ENCODE measurements around the gene EIF3B.

EIF3B gene

DNA sequence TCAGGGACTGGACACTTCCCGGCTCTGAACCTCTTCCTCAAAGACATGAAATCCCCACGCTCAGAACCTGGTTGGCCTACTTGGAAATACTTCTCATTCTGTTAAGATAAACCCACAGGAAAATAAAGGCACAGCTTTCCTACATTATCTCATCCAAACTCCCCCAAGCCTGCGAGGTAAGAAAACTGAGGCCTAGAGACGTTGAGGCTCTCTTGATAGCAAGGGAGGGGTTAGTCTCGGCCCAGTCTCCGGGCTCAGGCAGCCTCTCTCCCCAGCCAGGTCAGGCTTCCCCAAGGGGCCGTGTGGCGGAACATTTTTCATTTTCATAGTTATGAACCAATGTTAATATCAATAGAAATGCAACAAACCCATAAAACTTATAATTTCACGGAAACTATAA lies 4.6 kb upstream of the EIF3B start:
- H3K9ac ChIP-seq (ENCODE audit: low read length in 2 of 2) = no peak overlapping the region
- H3K9me3 ChIP-seq (ENCODE audit: control insufficient read depth in 2 of 2, low read length in 2 of 2) = no peaks in the 10 kb centered on the region
- no peak overlapping the region for H3K4me3 ChIP-seq (ENCODE audit: low read length in 2 of 2)
- H3K36me3 ChIP-seq (ENCODE audit: control insufficient read depth in 2 of 2, insufficient read depth in 2 of 2, low read length in 2 of 2) = no peaks in the 10 kb centered on the region
- no peaks in the 10 kb centered on the region for H3K27me3 ChIP-seq (ENCODE audit: control insufficient read depth in 1 of 2, insufficient read depth in 2 of 2, low read length in 2 of 2)
- H3K27ac ChIP-seq (ENCODE audit: low read length) = no peak overlapping the region
- peaks cover 5% of the 10 kb centered on the region for H3K4me1 ChIP-seq (ENCODE audit: control insufficient read depth, insufficient read depth, low read length)

DNA sequence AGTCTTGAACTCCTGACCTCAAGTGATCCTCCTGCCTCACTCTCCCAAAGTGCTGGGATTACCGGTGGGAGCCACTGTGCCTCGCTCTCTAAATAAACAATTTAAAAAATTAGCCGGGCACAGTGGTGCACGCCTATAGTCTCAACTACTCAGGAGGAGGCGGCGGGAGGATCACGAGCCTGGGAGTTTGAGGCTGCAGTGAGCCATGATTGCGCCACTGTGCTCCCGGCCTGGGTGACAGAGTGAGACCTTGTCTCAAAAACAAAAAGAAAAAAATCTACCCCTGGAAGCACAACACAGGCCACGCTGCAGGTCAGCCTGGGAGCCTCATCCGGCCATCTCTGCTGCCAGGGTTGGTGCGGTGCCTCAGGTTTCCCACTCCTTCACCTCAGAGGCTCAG lies 3.8 kb upstream of the EIF3B start:
- Histone ChIP-seq H3K9me3 (ENCODE audit: control insufficient read depth in 2 of 2, low read length in 2 of 2) (no peaks in the 10 kb centered on the region), H3K27ac (ENCODE audit: low read length) (no peak overlapping the region), H3K9ac (ENCODE audit: low read length in 2 of 2) (no peak overlapping the region), H3K36me3 (ENCODE audit: control insufficient read depth in 2 of 2, insufficient read depth in 2 of 2, low read length in 2 of 2) (no peaks in the 10 kb centered on the region), H3K4me1 (ENCODE audit: control insufficient read depth, insufficient read depth, low read length) (peaks cover 10% of the 10 kb centered on the region), H3K27me3 (ENCODE audit: control insufficient read depth in 1 of 2, insufficient read depth in 2 of 2, low read length in 2 of 2) (no peaks in the 10 kb centered on the region), H3K4me3 (ENCODE audit: low read length in 2 of 2) (no peak overlapping the region)

- no peaks in the 10 kb centered on the region for H3K27me3 ChIP-seq (ENCODE audit: control insufficient read depth in 1 of 2, insufficient read depth in 2 of 2, low read length in 2 of 2)
- H3K36me3 ChIP-seq (ENCODE audit: control insufficient read depth in 2 of 2, insufficient read depth in 2 of 2, low read length in 2 of 2) = peaks cover 0 to 3% of the 10 kb centered on the region in 2 donors
- H3K4me1 ChIP-seq (ENCODE audit: control insufficient read depth, insufficient read depth, low read length) = peaks cover 24% of the 10 kb centered on the region
- no peaks in the 10 kb centered on the region for H3K9me3 ChIP-seq (ENCODE audit: control insufficient read depth in 2 of 2, low read length in 2 of 2)
- H3K9ac ChIP-seq (ENCODE audit: low read length in 2 of 2) = peak overlapping the region; percentile 97 to 100
- peak overlapping the region; percentile 100 for H3K27ac ChIP-seq (ENCODE audit: low read length)
- peak overlapping the region; percentile 78 to 90 for H3K4me3 ChIP-seq (ENCODE audit: low read length in 2 of 2)
These were observed 1.3 kb upstream of the EIF3B start for GRCh38 chr7:2353113-2353935.

- Histone ChIP-seq H3K4me3 (ENCODE audit: low read length in 2 of 2) (peak overlapping the region; percentile 78 to 90), H3K27ac (ENCODE audit: low read length) (peak overlapping the region; percentile 100), H3K9me3 (ENCODE audit: control insufficient read depth in 2 of 2, low read length in 2 of 2) (no peaks in the 10 kb centered on the region), H3K4me1 (ENCODE audit: control insufficient read depth, insufficient read depth, low read length) (peaks cover 24% of the 10 kb centered on the region), H3K27me3 (ENCODE audit: control insufficient read depth in 1 of 2, insufficient read depth in 2 of 2, low read length in 2 of 2) (no peaks in the 10 kb centered on the region), H3K36me3 (ENCODE audit: control insufficient read depth in 2 of 2, insufficient read depth in 2 of 2, low read length in 2 of 2) (peaks cover 0 to 3% of the 10 kb centered on the region in 2 donors), H3K9ac (ENCODE audit: low read length in 2 of 2) (peak overlapping the region; percentile 97 to 100)
These were observed 766 bp upstream of the EIF3B start for GRCh38 chr7:2353936-2354185.

DNA sequence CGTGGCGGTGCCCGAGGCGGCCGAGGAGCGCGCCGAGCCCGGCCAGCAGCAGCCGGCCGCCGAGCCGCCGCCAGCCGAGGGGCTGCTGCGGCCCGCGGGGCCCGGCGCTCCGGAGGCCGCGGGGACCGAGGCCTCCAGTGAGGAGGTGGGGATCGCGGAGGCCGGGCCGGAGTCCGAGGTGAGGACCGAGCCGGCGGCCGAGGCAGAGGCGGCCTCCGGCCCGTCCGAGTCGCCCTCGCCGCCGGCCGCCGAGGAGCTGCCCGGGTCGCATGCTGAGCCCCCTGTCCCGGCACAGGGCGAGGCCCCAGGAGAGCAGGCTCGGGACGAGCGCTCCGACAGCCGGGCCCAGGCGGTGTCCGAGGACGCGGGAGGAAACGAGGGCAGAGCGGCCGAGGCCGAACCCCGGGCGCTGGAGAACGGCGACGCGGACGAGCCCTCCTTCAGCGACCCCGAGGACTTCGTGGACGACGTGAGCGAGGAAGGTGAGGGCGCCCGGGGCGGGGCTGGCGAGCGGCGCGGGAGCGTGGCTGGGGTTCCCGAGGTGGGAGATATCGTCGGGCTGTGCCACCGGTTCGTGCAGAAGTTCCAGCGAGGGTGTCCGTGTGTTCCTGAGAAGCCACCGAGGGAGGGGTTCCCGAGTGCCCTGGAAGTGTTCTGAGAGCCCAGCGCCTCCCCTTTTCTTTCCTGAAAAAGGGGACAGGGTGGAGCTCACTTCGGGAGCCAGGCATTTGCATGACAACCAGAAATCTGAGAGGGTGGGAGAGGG lies 495 bp downstream of the EIF3B start:
- Histone ChIP-seq H3K9ac (ENCODE audit: low read length in 2 of 2) (peak overlapping the region; percentile 81 to 89), H3K36me3 (ENCODE audit: control insufficient read depth in 2 of 2, insufficient read depth in 2 of 2, low read length in 2 of 2) (peaks cover 0 to 3% of the 10 kb centered on the region in 2 donors), H3K27me3 (ENCODE audit: control insufficient read depth in 1 of 2, insufficient read depth in 2 of 2, low read length in 2 of 2) (no peaks in the 10 kb centered on the region), H3K4me3 (ENCODE audit: low read length in 2 of 2) (peak overlapping the region; percentile 70 to 90), H3K27ac (ENCODE audit: low read length) (no peak overlapping the region), H3K9me3 (ENCODE audit: control insufficient read depth in 2 of 2, low read length in 2 of 2) (no peaks in the 10 kb centered on the region), H3K4me1 (ENCODE audit: control insufficient read depth, insufficient read depth, low read length) (peaks cover 30% of the 10 kb centered on the region)

- Histone ChIP-seq H3K27me3 (ENCODE audit: control insufficient read depth in 1 of 2, insufficient read depth in 2 of 2, low read length in 2 of 2) (no peaks in the 10 kb centered on the region), H3K27ac (ENCODE audit: low read length) (no peak overlapping the region), H3K9ac (ENCODE audit: low read length in 2 of 2) (peak overlapping the region; percentile 81 to 89), H3K4me3 (ENCODE audit: low read length in 2 of 2) (peak overlapping the region; percentile 70 to 90), H3K36me3 (ENCODE audit: control insufficient read depth in 2 of 2, insufficient read depth in 2 of 2, low read length in 2 of 2) (peaks cover 0 to 3% of the 10 kb centered on the region in 2 donors), H3K4me1 (ENCODE audit: control insufficient read depth, insufficient read depth, low read length) (peaks cover 30% of the 10 kb centered on the region), H3K9me3 (ENCODE audit: control insufficient read depth in 2 of 2, low read length in 2 of 2) (no peaks in the 10 kb centered on the region)
These were observed 1.0 kb downstream of the EIF3B start for GRCh38 chr7:2355705-2356008.

- peaks cover 30% of the 10 kb centered on the region for H3K4me1 ChIP-seq (ENCODE audit: control insufficient read depth, insufficient read depth, low read length)
- H3K27ac ChIP-seq (ENCODE audit: low read length) = no peak overlapping the region
- no peaks in the 10 kb centered on the region for H3K27me3 ChIP-seq (ENCODE audit: control insufficient read depth in 1 of 2, insufficient read depth in 2 of 2, low read length in 2 of 2)
- peak overlapping the region in 1 of 2 donors; percentile 29 for H3K4me3 ChIP-seq (ENCODE audit: low read length in 2 of 2)
- H3K9me3 ChIP-seq (ENCODE audit: control insufficient read depth in 2 of 2, low read length in 2 of 2) = no peaks in the 10 kb centered on the region
- H3K9ac ChIP-seq (ENCODE audit: low read length in 2 of 2) = peak overlapping the region in 1 of 2 donors; percentile 47
- H3K36me3 ChIP-seq (ENCODE audit: control insufficient read depth in 2 of 2, insufficient read depth in 2 of 2, low read length in 2 of 2) = peaks cover under 1 to 7% of the 10 kb centered on the region in 2 donors
These were observed 2.5 kb downstream of the EIF3B start for GRCh38 chr7:2357165-2357564.

- Histone ChIP-seq H3K36me3 (ENCODE audit: control insufficient read depth in 2 of 2, insufficient read depth in 2 of 2, low read length in 2 of 2) (peaks cover 5 to 11% of the 10 kb centered on the region in 2 donors), H3K4me1 (ENCODE audit: control insufficient read depth, insufficient read depth, low read length) (peaks cover 30% of the 10 kb centered on the region), H3K27ac (ENCODE audit: low read length) (no peak overlapping the region), H3K27me3 (ENCODE audit: control insufficient read depth in 1 of 2, insufficient read depth in 2 of 2, low read length in 2 of 2) (no peaks in the 10 kb centered on the region), H3K9ac (ENCODE audit: low read length in 2 of 2) (no peak overlapping the region), H3K4me3 (ENCODE audit: low read length in 2 of 2) (no peak overlapping the region), H3K9me3 (ENCODE audit: control insufficient read depth in 2 of 2, low read length in 2 of 2) (no peaks in the 10 kb centered on the region)
These were observed 2.9 kb downstream of the EIF3B start for GRCh38 chr7:2357571-2357970.

GRCh38 chr7:2358968-2359527 lies 4.4 kb downstream of the EIF3B start:
- peaks cover 20 to 23% of the 10 kb centered on the region in 2 donors for H3K36me3 ChIP-seq (ENCODE audit: control insufficient read depth in 2 of 2, insufficient read depth in 2 of 2, low read length in 2 of 2)
- no peaks in the 10 kb centered on the region for H3K27me3 ChIP-seq (ENCODE audit: control insufficient read depth in 1 of 2, insufficient read depth in 2 of 2, low read length in 2 of 2)
- H3K4me1 ChIP-seq (ENCODE audit: control insufficient read depth, insufficient read depth, low read length) = peaks cover 25% of the 10 kb centered on the region
- H3K9ac ChIP-seq (ENCODE audit: low read length in 2 of 2) = no peak overlapping the region
- H3K9me3 ChIP-seq (ENCODE audit: control insufficient read depth in 2 of 2, low read length in 2 of 2) = no peaks in the 10 kb centered on the region
- H3K4me3 ChIP-seq (ENCODE audit: low read length in 2 of 2) = no peak overlapping the region
- H3K27ac ChIP-seq (ENCODE audit: low read length) = no peak overlapping the region

DNA sequence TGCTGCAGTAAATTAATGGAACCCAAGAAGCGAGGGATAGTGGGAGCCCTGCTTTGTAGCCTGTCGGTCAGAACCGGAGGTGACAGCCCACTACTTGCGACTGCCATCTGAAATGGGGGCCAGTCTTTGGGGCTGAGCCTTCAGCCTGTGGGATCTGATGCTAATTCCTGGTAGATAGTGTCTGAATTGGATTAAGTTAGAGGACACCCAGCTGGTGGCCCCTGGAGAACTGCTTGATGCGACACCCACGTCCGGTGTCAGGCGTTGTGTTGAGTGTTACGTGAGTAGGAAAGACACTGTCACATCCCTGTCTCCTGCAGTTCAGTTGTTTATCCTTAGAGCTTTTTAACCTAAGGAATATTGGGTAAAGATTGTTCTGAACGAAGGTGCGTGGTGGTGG lies 5.0 kb downstream of the EIF3B start:
- H3K9me3 ChIP-seq (ENCODE audit: control insufficient read depth in 2 of 2, low read length in 2 of 2) = no peaks in the 10 kb centered on the region
- H3K4me3 ChIP-seq (ENCODE audit: low read length in 2 of 2) = no peak overlapping the region
- no peak overlapping the region for H3K9ac ChIP-seq (ENCODE audit: low read length in 2 of 2)
- peaks cover 25 to 28% of the 10 kb centered on the region in 2 donors for H3K36me3 ChIP-seq (ENCODE audit: control insufficient read depth in 2 of 2, insufficient read depth in 2 of 2, low read length in 2 of 2)
- H3K27ac ChIP-seq (ENCODE audit: low read length) = no peak overlapping the region
- peaks cover 25% of the 10 kb centered on the region for H3K4me1 ChIP-seq (ENCODE audit: control insufficient read depth, insufficient read depth, low read length)
- H3K27me3 ChIP-seq (ENCODE audit: control insufficient read depth in 1 of 2, insufficient read depth in 2 of 2, low read length in 2 of 2) = no peaks in the 10 kb centered on the region

- Histone ChIP-seq H3K27me3 (ENCODE audit: control insufficient read depth in 1 of 2, insufficient read depth in 2 of 2, low read length in 2 of 2) (no peaks in the 10 kb centered on the region), H3K36me3 (ENCODE audit: control insufficient read depth in 2 of 2, insufficient read depth in 2 of 2, low read length in 2 of 2) (peaks cover 32 to 36% of the 10 kb centered on the region in 2 donors), H3K27ac (ENCODE audit: low read length) (no peak overlapping the region), H3K9ac (ENCODE audit: low read length in 2 of 2) (no peak overlapping the region), H3K4me1 (ENCODE audit: control insufficient read depth, insufficient read depth, low read length) (peaks cover 21% of the 10 kb centered on the region), H3K4me3 (ENCODE audit: low read length in 2 of 2) (no peak overlapping the region), H3K9me3 (ENCODE audit: control insufficient read depth in 2 of 2, low read length in 2 of 2) (no peaks in the 10 kb centered on the region)
These were observed 6.2 kb downstream of the EIF3B start for GRCh38 chr7:2360796-2361195.
